Lung (tissue), 12 donors: ENCODE measurements around the gene AFAP1L2. TPM values are rescaled to one million over a fixed set of nuclear protein-coding genes. Genes with fewer than 3 reads are reported as not detected.

Experiments
- ATAC-seq: fragments of 200-7000 bp; cut with Tn5 transposase; one replicate; pipeline ENCODE4 v1.9.1; 2020; ENCODE audit warnings: moderate number of reproducible peaks; ENCODE audit not compliant: insufficient read depth, low FRiP score
- DNase-seq, 3 donors: peaks; one replicate each; pipeline ENCODE4 v3.0.0-alpha.2; 2013 to 2017
- H3K27ac ChIP-seq, 2 donors: one replicate each; pipeline ENCODE4 v1.5.1; 2013; ENCODE audit warnings: mild to moderate bottlenecking in 2 of 2, moderate library complexity in 2 of 2, control low read depth in 1 of 2, inconsistent platforms in 1 of 2, low read depth in 1 of 2, low read length in 1 of 2
- H3K27me3 ChIP-seq, 3 donors: one replicate each; pipeline ENCODE4 v1.5.1; 2013; ENCODE audit warnings: low read length in 2 of 3; ENCODE audit not compliant: control insufficient read depth in 3 of 3, insufficient read depth in 3 of 3
- H3K36me3 ChIP-seq, 4 donors: one replicate each; pipeline ENCODE4 v1.5.1; 2013; ENCODE audit warnings: low read length in 4 of 4, mild to moderate bottlenecking in 1 of 4, moderate library complexity in 1 of 4; ENCODE audit not compliant: control insufficient read depth in 4 of 4, insufficient read depth in 4 of 4
- H3K4me1 ChIP-seq, 5 donors: one replicate each; pipeline ENCODE4 v1.5.1; 2013; ENCODE audit warnings: low read length in 5 of 5, mild to moderate bottlenecking in 2 of 5, moderate library complexity in 1 of 5; ENCODE audit not compliant: control insufficient read depth in 5 of 5, insufficient read depth in 5 of 5
- H3K4me3 ChIP-seq: one replicate; pipeline ENCODE4 v1.5.1; 2013; ENCODE audit warnings: mild to moderate bottlenecking, control low read depth, moderate library complexity
- H3K9ac ChIP-seq, 2 donors: one replicate each; pipeline ENCODE4 v1.5.1; 2013; ENCODE audit warnings: low read length in 2 of 2, control low read depth in 1 of 2; ENCODE audit not compliant: insufficient read depth in 1 of 2
- H3K9me3 ChIP-seq, 4 donors: one replicate each; pipeline ENCODE4 v1.5.1; 2013; ENCODE audit warnings: low read length in 3 of 4, mild to moderate bottlenecking in 1 of 4, moderate library complexity in 1 of 4; ENCODE audit not compliant: control insufficient read depth in 4 of 4, insufficient read depth in 3 of 4
- CTCF ChIP-seq: IDR thresholded peaks from 2 replicates; pipeline ENCODE4 v1.5.1; 2012; ENCODE audit warnings: mild to moderate bottlenecking; ENCODE audit errors: control extremely low read depth, extremely low read depth
- WGBS, 2 donors: extraction: QIAGEN DNeasy Blood & Tissue Kit; methylation state at CpG; one replicate each; pipeline ENCODE4 v1.1.7; 2013; 5-methylcytosine and 5-hydroxymethylcytosine counted together
- polyA plus RNA-seq, 2 donors: library from polyadenylated mRNA; stranded (reverse); fragments of 200-250 nt; gene quantifications; one replicate each; pipeline ENCODE4 v1.2.1, GENCODE V29; 2013
- total RNA-seq, 2 donors: library from RNA; depleted of rRNA in 1 of 2; stranded (reverse); fragments of >200 nt in 1 of 2; gene quantifications; one replicate each; pipeline ENCODE4 v1.2.1, GENCODE V29; 2014 to 2021
- donor health status: control.
- donor health status: control.
- donor health status: Bipolar disorder and iron deficiency.
- donor health status: healthy.
- donor health status: DM: yes; HTN: yes; CAD: no.

Gene AFAP1L2
- total and polyA plus RNA-seq, 4 donors: 2.0 to 21.0 (median 5.8) TPM

- H3K9ac ChIP-seq: no peak overlapping the region
- no peak overlapping the region for H3K4me3 ChIP-seq
- ATAC-seq (no peak), DNase-seq (no peak)
- peaks cover 0 to 7% (median 0%) of the 10 kb centered on the region in 3 donors for H3K27me3 ChIP-seq
- H3K36me3 ChIP-seq: no peaks in the 10 kb centered on the region
- no peak for TF ChIP-seq CTCF
- H3K4me1 ChIP-seq: peaks cover 8 to 19% (median 11%) of the 10 kb centered on the region in 5 donors
- 81 to 89% methylated on average over 12 of the region's 12 CpGs for WGBS, 2 donors
- no peaks in the 10 kb centered on the region for H3K9me3 ChIP-seq
- no peak overlapping the region for H3K27ac ChIP-seq
Observed at GRCh38 chr10:114408112-114408967, 4.0 kb upstream of the AFAP1L2 start.

- ATAC-seq (no peak), DNase-seq (no peak)
- H3K27me3 ChIP-seq: peaks cover 0 to 9% (median 0%) of the 10 kb centered on the region in 3 donors
- H3K9me3 ChIP-seq: no peaks in the 10 kb centered on the region
- H3K4me3 ChIP-seq: no peak overlapping the region
- no peak overlapping the region for H3K27ac ChIP-seq
- WGBS, 2 donors: 89 to 97% methylated on average over 1 of the region's 1 CpG
- no peak for TF ChIP-seq CTCF
- H3K4me1 ChIP-seq: peaks cover 0 to 29% (median 6%) of the 10 kb centered on the region in 5 donors
- H3K9ac ChIP-seq: no peak overlapping the region
- H3K36me3 ChIP-seq: no peaks in the 10 kb centered on the region
Observed at GRCh38 chr10:114406455-114406854, 2.2 kb upstream of the AFAP1L2 start.

- ATAC-seq (no peak), DNase-seq (no peak)
- peaks cover 0 to 9% (median 0%) of the 10 kb centered on the region in 3 donors for H3K27me3 ChIP-seq
- 38 to 46% methylated on average over 16 of the region's 16 CpGs for WGBS, 2 donors
- no peak overlapping the region for H3K9ac ChIP-seq
- no peak overlapping the region for H3K4me3 ChIP-seq
- TF ChIP-seq CTCF: no peak
- no peaks in the 10 kb centered on the region for H3K36me3 ChIP-seq
- peaks cover 0 to 44% (median 11%) of the 10 kb centered on the region in 5 donors for H3K4me1 ChIP-seq
- H3K27ac ChIP-seq: no peak overlapping the region
- no peaks in the 10 kb centered on the region for H3K9me3 ChIP-seq
Observed at GRCh38 chr10:114405011-114405350, 679 bp upstream of the AFAP1L2 start.
